HG02642 (cell line): ENCODE results near the gene CFAP77.

Experiments used
- ATAC-seq: cut with Tn5 transposase; IDR thresholded peaks from one replicate; pipeline ENCODE4 v1.9.1; 2021; ENCODE audit warnings: mild to moderate bottlenecking; ENCODE audit not compliant: unreplicated experiment, poor library complexity

The CFAP77 gene

GRCh38 chr9:132589148-132590036, 179.4 kb downstream of the CFAP77 start:
- ATAC-seq, result no peak

DNA sequence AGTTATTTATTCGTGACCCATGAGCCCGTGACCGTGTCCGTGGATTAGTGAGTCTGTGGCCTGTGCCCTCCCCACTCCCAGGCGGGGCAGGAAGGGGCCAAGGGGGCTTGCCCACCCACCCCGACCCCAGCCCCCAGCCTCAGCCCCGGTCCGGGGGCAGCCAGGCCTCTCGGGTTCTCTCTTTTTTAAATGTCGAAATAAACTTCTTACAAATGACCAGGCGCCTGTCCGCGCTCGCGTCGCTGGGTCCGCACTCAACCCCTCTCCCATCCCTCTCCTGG, 180.0 kb downstream of the CFAP77 start:
- ATAC-seq, result no peak

DNA sequence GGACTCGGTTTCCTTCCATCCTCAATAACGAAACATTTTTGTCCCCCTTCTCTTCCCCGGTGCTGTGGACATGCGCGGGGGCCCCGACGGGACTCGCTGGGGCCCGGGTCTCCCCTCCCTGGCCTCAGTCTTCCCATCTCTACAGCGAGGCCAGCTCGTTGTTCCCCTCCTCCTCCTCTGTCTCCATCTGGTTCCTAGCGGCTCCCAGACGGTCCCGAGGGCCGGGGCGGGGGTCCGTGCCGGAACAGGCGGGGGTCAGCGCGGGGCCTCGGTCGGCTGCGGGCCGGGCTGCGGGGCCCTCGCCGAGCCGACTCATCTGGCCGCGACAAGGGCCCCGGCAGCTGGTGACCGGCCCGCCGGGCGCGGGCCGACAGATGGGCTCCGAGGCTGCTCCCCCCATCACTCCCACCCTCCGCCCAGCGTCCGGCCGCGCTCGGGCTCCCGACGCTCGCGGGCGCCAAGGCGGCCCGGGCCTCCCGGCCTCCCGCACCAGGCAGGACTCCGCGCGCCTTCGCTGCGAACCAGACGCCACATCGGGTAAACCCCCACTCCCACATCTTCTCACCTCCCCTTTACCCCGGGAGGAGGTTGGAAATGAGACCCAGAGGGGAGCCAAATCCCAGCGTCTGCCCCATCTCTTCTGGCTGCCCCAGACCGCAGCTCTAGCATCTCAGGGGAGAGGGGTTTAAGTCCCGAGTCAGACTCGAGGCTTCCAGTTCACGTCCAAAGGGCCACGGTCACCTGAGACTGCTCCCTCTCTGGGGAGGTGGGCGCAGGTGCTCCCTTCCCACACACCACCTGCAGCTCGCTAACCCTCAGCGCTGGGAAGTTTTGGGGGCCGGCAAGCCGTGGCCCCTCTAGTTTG, 180.5 kb downstream of the CFAP77 start:
- ATAC-seq, result no peak

GRCh38 chr9:132591244-132591643, 181.2 kb downstream of the CFAP77 start:
- ATAC-seq, result no peak

DNA sequence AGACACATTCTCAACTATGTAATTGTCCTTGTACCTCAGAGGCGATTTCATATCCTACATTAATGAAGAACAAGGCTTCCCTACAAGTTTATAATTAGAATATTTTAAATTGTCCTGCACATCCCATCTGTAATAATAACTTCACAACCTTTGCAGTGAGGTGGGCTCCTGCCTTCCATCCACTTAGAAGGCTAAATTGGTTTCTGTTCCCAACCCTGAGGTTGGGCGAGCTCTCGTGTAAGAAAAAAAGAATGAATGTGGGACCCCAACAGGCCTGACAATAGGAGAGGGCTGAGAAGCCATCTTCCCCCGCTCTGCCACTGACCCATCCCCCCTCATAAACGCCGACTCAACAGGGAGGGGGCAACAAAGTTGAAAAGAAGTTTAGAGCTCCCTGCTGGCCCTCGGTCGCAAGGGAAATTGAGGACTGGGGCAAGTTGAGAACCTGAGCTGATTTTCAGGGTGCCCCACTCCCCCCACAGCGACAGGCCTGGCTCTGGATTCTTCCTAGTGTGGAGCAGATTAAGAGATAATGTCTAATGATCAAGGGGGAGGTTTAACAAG, 181.8 kb downstream of the CFAP77 start:
- ATAC-seq, result no peak

DNA sequence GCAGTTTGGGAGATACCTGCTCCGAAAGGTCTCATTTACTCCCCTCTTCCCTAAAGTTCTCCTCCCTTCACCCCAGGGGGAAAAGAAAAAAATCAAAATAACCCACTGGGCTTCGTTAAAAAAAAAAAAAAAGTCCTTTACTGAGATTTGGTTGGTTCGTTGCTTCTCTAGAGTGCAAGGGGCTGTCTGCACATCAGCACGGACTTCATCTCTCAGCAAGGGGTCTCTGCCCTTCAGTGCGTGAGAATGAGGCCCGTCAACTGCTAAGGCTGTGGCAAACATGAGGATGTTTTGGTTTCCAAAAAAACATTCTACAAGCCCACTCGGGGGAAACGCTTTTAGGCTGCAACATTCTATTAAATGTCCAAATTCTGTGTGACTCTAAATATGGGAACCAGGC, 182.4 kb downstream of the CFAP77 start:
- no peak for ATAC-seq

GRCh38 chr9:132594412-132594811, 184.4 kb downstream of the CFAP77 start:
- no peak for ATAC-seq

- no peak for ATAC-seq
Measured at GRCh38 chr9:132595319-132595718, 185.3 kb downstream of the CFAP77 start.

GRCh38 chr9:132596200-132596599, 186.2 kb downstream of the CFAP77 start:
- no peak for ATAC-seq

GRCh38 chr9:132597073-132597775, 187.2 kb downstream of the CFAP77 start:
- no peak for ATAC-seq

- no peak for ATAC-seq
Measured at GRCh38 chr9:132600326-132600984, 190.4 kb downstream of the CFAP77 start.

DNA sequence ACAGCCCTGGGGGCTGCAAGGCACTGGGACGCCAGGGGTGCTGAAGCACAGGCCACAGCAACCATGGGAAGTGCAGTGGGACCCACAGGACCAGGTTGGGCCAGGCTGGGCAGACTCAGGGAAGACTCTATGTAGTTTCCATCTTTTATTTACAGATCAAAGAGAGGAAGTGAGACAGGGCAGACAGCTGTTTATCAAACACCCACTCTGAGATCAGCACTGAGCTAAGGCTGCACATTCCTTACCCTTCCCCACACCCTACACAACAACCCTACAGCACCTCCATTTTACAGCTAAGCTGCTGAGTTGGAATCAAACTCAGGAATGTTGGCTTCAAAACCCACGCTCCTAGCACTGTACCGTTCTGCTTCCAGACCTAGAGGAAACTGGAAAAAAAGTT, 192.2 kb downstream of the CFAP77 start:
- no peak for ATAC-seq

DNA sequence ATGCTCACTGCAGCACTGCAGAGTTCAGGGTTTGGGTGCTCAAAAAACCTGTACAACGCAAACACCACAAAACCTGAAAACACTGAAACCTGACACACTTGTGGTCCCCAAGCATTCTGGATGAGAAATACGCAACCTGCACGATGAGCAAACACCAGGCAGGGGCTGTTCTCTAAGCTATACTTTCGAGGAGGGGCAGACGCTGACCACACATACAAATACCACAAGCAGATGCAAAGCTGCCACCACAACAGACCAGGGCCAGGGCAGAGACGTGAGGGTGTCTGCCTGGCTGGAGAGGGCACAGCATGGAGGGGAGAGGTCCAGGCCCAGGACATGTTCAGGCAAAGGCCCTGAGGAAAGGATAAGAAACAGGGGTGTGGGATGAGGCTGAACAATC, 195.4 kb downstream of the CFAP77 start:
- no peak for ATAC-seq

DNA sequence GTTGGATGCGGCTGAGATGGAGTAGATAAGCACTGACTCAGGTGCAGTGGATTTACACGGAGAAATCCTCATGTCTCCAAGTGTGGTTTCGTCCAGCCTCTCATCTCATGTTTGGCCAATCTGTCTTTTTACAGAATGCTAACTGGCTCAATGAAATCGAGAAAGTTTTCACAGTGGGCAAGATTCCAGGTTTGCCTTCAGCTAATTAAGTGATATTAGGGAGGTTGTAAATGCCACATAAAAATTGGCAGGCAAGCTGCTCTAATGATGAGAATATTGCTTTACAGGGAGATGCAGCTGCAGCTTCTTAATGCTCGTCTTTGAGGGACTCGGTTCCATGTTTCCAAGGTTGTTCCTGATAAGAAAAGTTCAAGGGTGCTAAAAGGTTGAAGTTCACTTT, 196.1 kb downstream of the CFAP77 start:
- ATAC-seq, result no peak

- no peak for ATAC-seq
Measured at GRCh38 chr9:132609184-132609583, 199.2 kb downstream of the CFAP77 start.

- ATAC-seq, result no peak
Measured at GRCh38 chr9:132609829-132610228, 199.8 kb downstream of the CFAP77 start.

GRCh38 chr9:132610661-132611060, 200.7 kb downstream of the CFAP77 start:
- no peak for ATAC-seq

DNA sequence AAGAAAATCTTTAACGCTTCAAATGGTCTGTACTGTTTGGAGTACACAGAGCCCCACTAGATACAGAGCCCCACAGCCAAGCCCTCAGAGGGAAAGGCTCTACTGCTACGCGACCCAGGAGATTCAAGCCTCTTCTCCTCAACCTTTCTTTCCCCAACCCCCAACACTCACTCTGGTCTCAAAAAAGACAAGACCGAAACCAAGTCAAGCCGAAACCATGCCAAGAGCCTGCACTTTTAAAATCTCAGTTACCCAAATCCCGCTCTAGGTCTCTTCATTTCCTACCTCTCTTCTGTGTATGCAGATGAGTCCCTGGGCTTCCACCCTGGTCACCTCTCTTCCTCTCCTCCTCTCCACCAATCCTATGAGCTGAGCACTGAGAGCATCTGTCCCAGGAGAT, 204.3 kb downstream of the CFAP77 start:
- no peak for ATAC-seq

GRCh38 chr9:132615774-132616173, 205.8 kb downstream of the CFAP77 start:
- ATAC-seq, result no peak

DNA sequence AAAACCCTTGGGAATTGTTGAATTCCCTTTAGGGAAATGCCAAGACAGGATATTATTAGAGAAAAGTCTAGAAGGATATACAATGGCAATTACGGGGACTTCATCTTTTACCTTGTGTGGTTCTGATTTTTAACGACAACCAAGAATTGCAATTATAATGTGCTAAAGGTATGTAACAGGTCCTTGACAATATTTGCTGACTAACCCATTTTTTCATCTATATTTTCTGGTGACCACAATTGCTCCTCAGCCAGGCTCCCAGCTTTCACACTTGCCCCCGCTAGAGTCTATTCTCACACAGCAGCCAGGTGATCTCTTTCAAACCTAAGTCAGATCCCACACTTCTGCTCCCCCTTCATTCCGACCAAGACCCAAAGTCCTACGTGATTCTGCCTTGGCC, 206.7 kb downstream of the CFAP77 start:
- no peak for ATAC-seq
